GOT3 (cell line): Measurements from ENCODE around the gene SCYGR5.
"Not testable (repeated sequence)": the region's sequence is repeated elsewhere in the genome, so short reads cannot be mapped to it uniquely, and the experiment has no call there.

Source experiments
- DNase-seq: peaks from one replicate; lab custom pipeline; 2025; ENCODE audit warnings: mixed read lengths; lab: John Stamatoyannopoulos, UW

SCYGR5 gene

GRCh38 chr2:227673620-227674019 is 7.0 kb downstream of the SCYGR5 start:
- DNase-seq = not testable (repeated sequence)

- no peak for DNase-seq
Observed at GRCh38 chr2:227674485-227674884, 7.9 kb downstream of the SCYGR5 start.

GRCh38 chr2:227677928-227678327 is 11.3 kb downstream of the SCYGR5 start:
- DNase-seq = no peak

GRCh38 chr2:227684258-227684657 is 17.7 kb downstream of the SCYGR5 start:
- no peak for DNase-seq

- DNase-seq = no peak
Observed at GRCh38 chr2:227687189-227687588, 20.6 kb downstream of the SCYGR5 start.

- DNase-seq = no peak
Observed at GRCh38 chr2:227696990-227697679, 30.5 kb downstream of the SCYGR5 start.

- DNase-seq = no peak
Observed at GRCh38 chr2:227701556-227701955, 35.0 kb downstream of the SCYGR5 start.

GRCh38 chr2:227703280-227703732 is 36.7 kb downstream of the SCYGR5 start:
- no peak for DNase-seq

- no peak for DNase-seq
Observed at GRCh38 chr2:227703961-227704360, 37.4 kb downstream of the SCYGR5 start.

GRCh38 chr2:227706859-227707258 is 40.3 kb downstream of the SCYGR5 start:
- no peak for DNase-seq

- no peak for DNase-seq
Observed at GRCh38 chr2:227707390-227707789, 40.8 kb downstream of the SCYGR5 start.

GRCh38 chr2:227710986-227711385 is 44.4 kb downstream of the SCYGR5 start:
- DNase-seq = no peak

- no peak for DNase-seq
Observed at GRCh38 chr2:227713291-227713690, 46.7 kb downstream of the SCYGR5 start.

GRCh38 chr2:227716501-227716900 is 49.9 kb downstream of the SCYGR5 start:
- DNase-seq = no peak
